OCI-LY3 (cell line): ENCODE data around the gene MFSD11.

Experiments used
- H2AFZ ChIP-seq: fragments of 200-600, 300-600 bp; shearing (Covaris generic); 2 replicates; pipeline ENCODE4 v1.6.0; 2014; ENCODE audit warnings: antibody characterized with exemption, low read depth, low read length
- H3K27ac ChIP-seq: fragments of 200-600, 300-600 bp; sonication (generic); 2 replicates; pipeline ENCODE4 v1.5.1; 2014; ENCODE audit warnings: mild to moderate bottlenecking, low read length, moderate library complexity, mixed read lengths
- H3K27me3 ChIP-seq: fragments of 200-600, 300-600 bp; sonication (generic); 2 replicates; pipeline ENCODE4 v1.6.1; 2014; ENCODE audit warnings: low read depth, low read length, mixed read lengths
- H3K36me3 ChIP-seq: fragments of 200-600, 300-600 bp; sonication (generic); replicated peaks from 2 replicates; pipeline ENCODE3; 2014; ENCODE audit warnings: low read depth, low read length, mixed read lengths
- H3K4me1 ChIP-seq: fragments of 300-600, 200-600 bp; sonication (generic); 2 replicates; pipeline ENCODE4 v1.6.1; 2014; ENCODE audit warnings: low read length, mixed read lengths
- H3K4me2 ChIP-seq: fragments of 200-600, 300-600 bp; sonication (generic); 2 replicates; pipeline ENCODE4 v1.6.1; 2014; ENCODE audit warnings: low read length, mixed read lengths
- H3K4me3 ChIP-seq: fragments of 300-600, 200-600 bp; sonication (generic); 2 replicates; pipeline ENCODE4 v1.5.1; 2014; ENCODE audit warnings: antibody characterized with exemption, mild to moderate bottlenecking, low read length, moderate library complexity
- H3K79me2 ChIP-seq: fragments of 300-600, 200-600 bp; shearing (Covaris generic); 2 replicates; pipeline ENCODE4 v1.6.1; 2014; ENCODE audit warnings: mild to moderate bottlenecking, low read length, mixed read lengths
- H3K9ac ChIP-seq: fragments of 300-600, 200-600 bp; shearing (Covaris generic); 2 replicates; pipeline ENCODE4 v1.6.0; 2014; ENCODE audit warnings: mild to moderate bottlenecking, low read length, moderate library complexity
- H3K9me3 ChIP-seq: fragments of 200-600, 300-600 bp; shearing (Covaris generic); 2 replicates; pipeline ENCODE4 v1.6.1; 2014; ENCODE audit warnings: low read length, mixed read lengths; ENCODE audit not compliant: insufficient read depth
- H4K20me1 ChIP-seq: fragments of 200-600, 300-600 bp; sonication (generic); 2 replicates; pipeline ENCODE4 v1.6.1; 2016; ENCODE audit warnings: low read length, mixed read lengths; ENCODE audit not compliant: insufficient read depth
- CTCF ChIP-seq: fragments of 200-600, 300-600 bp; sonication (generic); IDR thresholded peaks from 2 replicates; pipeline ENCODE4 v1.5.1; 2014; ENCODE audit warnings: antibody characterized with exemption, low read length, low read depth
- EZH2phosphoT487 ChIP-seq: fragments of 200-600 bp; shearing (Covaris generic); IDR thresholded peaks from 2 replicates; pipeline ENCODE4 v1.6.1; 2018; ENCODE audit warnings: antibody characterized with exemption, mixed run types, low read depth

Gene MFSD11

GRCh38 chr17:76820561-76820960 is 82.6 kb downstream of the MFSD11 start:
- Histone ChIP-seq H3K27me3 (0 out of 2 replicates have a peak, but pooled peaks cover 4% of the 10 kb centered on the region), H3K27ac (no peak overlapping the region), H2AFZ (no peak overlapping the region), H3K4me1 (peaks cover 11% of the 10 kb centered on the region), H3K9ac (no peak overlapping the region), H3K4me2 (no peak overlapping the region), H3K79me2 (no peaks in the 10 kb centered on the region), H3K36me3 (no peaks in the 10 kb centered on the region), H4K20me1 (no peaks in the 10 kb centered on the region), H3K4me3 (no peak overlapping the region), H3K9me3 (no peaks in the 10 kb centered on the region)
- TF ChIP-seq EZH2phosphoT487 (no peak), CTCF (no peak)

- peaks cover 11% of the 10 kb centered on the region for H3K4me1 ChIP-seq
- no peak for TF ChIP-seq CTCF
- no peak for TF ChIP-seq EZH2phosphoT487
- no peak overlapping the region for H3K4me2 ChIP-seq
- no peak overlapping the region for H3K4me3 ChIP-seq
- 0 out of 2 replicates have a peak, but pooled peaks cover 4% of the 10 kb centered on the region for H3K27me3 ChIP-seq
- no peaks in the 10 kb centered on the region for H3K79me2 ChIP-seq
- H3K27ac ChIP-seq = no peak overlapping the region
- no peaks in the 10 kb centered on the region for H3K9me3 ChIP-seq
- no peak overlapping the region for H3K9ac ChIP-seq
- H2AFZ ChIP-seq = no peak overlapping the region
- no peaks in the 10 kb centered on the region for H4K20me1 ChIP-seq
- H3K36me3 ChIP-seq = no peaks in the 10 kb centered on the region
These were observed 84.4 kb downstream of the MFSD11 start for GRCh38 chr17:76822184-76822778.

- TF ChIP-seq EZH2phosphoT487 (no peak), CTCF (no peak)
- no peak overlapping the region for H2AFZ ChIP-seq
- H3K9me3 ChIP-seq = no peaks in the 10 kb centered on the region
- H3K4me2 ChIP-seq = no peak overlapping the region
- H3K27me3 ChIP-seq = 0 out of 2 replicates have a peak, but pooled peaks cover 4% of the 10 kb centered on the region
- H3K4me3 ChIP-seq = no peak overlapping the region
- no peak overlapping the region for H3K27ac ChIP-seq
- no peak overlapping the region for H3K9ac ChIP-seq
- H4K20me1 ChIP-seq = no peaks in the 10 kb centered on the region
- no peaks in the 10 kb centered on the region for H3K36me3 ChIP-seq
- H3K79me2 ChIP-seq = no peaks in the 10 kb centered on the region
- H3K4me1 ChIP-seq = peaks cover 11% of the 10 kb centered on the region
These were observed 86.2 kb downstream of the MFSD11 start for GRCh38 chr17:76824093-76824492.

GRCh38 chr17:76826330-76827068 is 88.6 kb downstream of the MFSD11 start:
- 0 out of 2 replicates have a peak, but pooled peaks cover 2% of the 10 kb centered on the region for H3K27me3 ChIP-seq
- no peaks in the 10 kb centered on the region for H3K9me3 ChIP-seq
- H3K79me2 ChIP-seq = no peaks in the 10 kb centered on the region
- no peak overlapping the region for H3K9ac ChIP-seq
- no peak overlapping the region for H2AFZ ChIP-seq
- TF ChIP-seq EZH2phosphoT487 (no peak), CTCF (no peak)
- H3K4me1 ChIP-seq = no peaks in the 10 kb centered on the region
- H3K4me3 ChIP-seq = no peak overlapping the region
- H3K4me2 ChIP-seq = no peak overlapping the region
- H3K27ac ChIP-seq = no peak overlapping the region
- no peaks in the 10 kb centered on the region for H3K36me3 ChIP-seq
- no peaks in the 10 kb centered on the region for H4K20me1 ChIP-seq
